Hepatocyte (in vitro differentiated cells): Measurements from ENCODE around the gene CRYZL1. TPM values are rescaled to one million over a fixed set of nuclear protein-coding genes. Genes with fewer than 3 reads are reported as not detected.
"Not testable (repeated sequence)": the region's sequence is repeated elsewhere in the genome, so short reads cannot be mapped to it uniquely, and the experiment has no call there.

ENCODE experiments used
- DNase-seq: peaks from one replicate; pipeline ENCODE4 v3.0.0-alpha.2; 2016; ENCODE audit warnings: low spot score
- H2AFZ ChIP-seq: fragments of 200-600 bp; sonication (generic); 2 replicates; pipeline ENCODE4 v1.6.0; 2016; ENCODE audit warnings: antibody characterized with exemption, mild to moderate bottlenecking
- H3K27ac ChIP-seq: fragments of 200-600 bp; sonication (generic); 2 replicates; pipeline ENCODE4 v1.5.1; 2016; ENCODE audit warnings: mild to moderate bottlenecking
- H3K27me3 ChIP-seq: fragments of 200-600 bp; sonication (generic); 2 replicates; pipeline ENCODE4 v1.6.1; 2016
- H3K36me3 ChIP-seq: fragments of 200-600 bp; sonication (generic); replicated peaks from 2 replicates; pipeline ENCODE4 v1.5.1; 2016; ENCODE audit warnings: low read depth; ENCODE audit not compliant: insufficient read depth
- H3K4me1 ChIP-seq: fragments of 200-600 bp; sonication (generic); 2 replicates; pipeline ENCODE4 v1.5.1; 2016; ENCODE audit warnings: mild to moderate bottlenecking, moderate library complexity; ENCODE audit not compliant: insufficient read depth
- H3K4me2 ChIP-seq: fragments of 200-600 bp; sonication (generic); 2 replicates; pipeline ENCODE4 v1.6.0; 2016
- H3K4me3 ChIP-seq: fragments of 200-600 bp; sonication (generic); 2 replicates; pipeline ENCODE4 v1.5.1; 2016; ENCODE audit warnings: mild to moderate bottlenecking
- H3K79me2 ChIP-seq: fragments of 200-600 bp; sonication (generic); 2 replicates; pipeline ENCODE4 v1.6.0; 2017; ENCODE audit warnings: mild to moderate bottlenecking
- H3K9me2 ChIP-seq: fragments of 200-600 bp; sonication (generic); replicated peaks from 2 replicates; pipeline ENCODE4 v1.6.0; 2017; ENCODE audit warnings: mild to moderate bottlenecking; ENCODE audit not compliant: insufficient read depth
- H3K9me3 ChIP-seq: fragments of 200-600 bp; sonication (generic); 2 replicates; pipeline ENCODE4 v1.5.1; 2016; ENCODE audit warnings: low read depth, mild to moderate bottlenecking
- H4K20me1 ChIP-seq: fragments of 200-600 bp; sonication (generic); 2 replicates; pipeline ENCODE4 v1.6.0; 2016; ENCODE audit warnings: mild to moderate bottlenecking; ENCODE audit not compliant: insufficient read depth, poor library complexity, severe bottlenecking
- CTCF ChIP-seq: fragments of 200-600 bp; sonication (generic); IDR thresholded peaks from 2 replicates; pipeline ENCODE4 v1.5.1; 2016; ENCODE audit warnings: antibody characterized with exemption, mild to moderate bottlenecking; ENCODE audit not compliant: poor library complexity
- EZH2 ChIP-seq: fragments of 200-600 bp; sonication (generic); IDR thresholded peaks from 2 replicates; pipeline ENCODE4 v1.6.1; 2016; ENCODE audit warnings: antibody characterized with exemption, mild to moderate bottlenecking, borderline replicate concordance
- EZH2phosphoT487 ChIP-seq: fragments of 200-600 bp; sonication (generic); IDR thresholded peaks from one replicate; pipeline ENCODE4 v1.6.1; 2018; ENCODE audit warnings: antibody characterized with exemption, mild to moderate bottlenecking, low read depth, moderate library complexity; ENCODE audit not compliant: unreplicated experiment, severe bottlenecking
- WGBS: methylation state at CpG from one replicate; pipeline ENCODE4 v1.1.6; 2016; ENCODE audit warnings: low lambda C conversion rate; ENCODE audit errors: missing lambda C conversion rate; 5-methylcytosine and 5-hydroxymethylcytosine counted together
- polyA plus RNA-seq: library from polyadenylated mRNA; unstranded; fragments of >200 nt; fragmentation: Nextera tagmentation; extraction: Ambion mirVana; gene quantifications from 2 replicates; pipeline ENCODE4 v1.2.1, GENCODE V29; 2016
- total RNA-seq: library from RNA; depleted of rRNA; stranded (reverse); fragments of >200 nt; gene quantifications from 2 replicates; pipeline ENCODE4 v1.2.3, GENCODE V29; 2014

The CRYZL1 gene
- total and polyA plus RNA-seq, 2 experiments from 2014 or later: 29.7 to 41.5 TPM

GRCh38 chr21:33677450-33677849 is 35.9 kb upstream of the CRYZL1 start:
- no peaks in the 10 kb centered on the region for H3K9me3 ChIP-seq
- no peak overlapping the region for H3K4me2 ChIP-seq
- no peak overlapping the region for H3K4me3 ChIP-seq
- TF ChIP-seq EZH2phosphoT487: no peak
- no peak for TF ChIP-seq EZH2
- no peak for TF ChIP-seq CTCF
- no peak overlapping the region for H3K27ac ChIP-seq
- H3K79me2 ChIP-seq: peaks cover 99% of the 10 kb centered on the region
- H3K36me3 ChIP-seq: no peaks in the 10 kb centered on the region
- H3K4me1 ChIP-seq: no peaks in the 10 kb centered on the region
- no peaks in the 10 kb centered on the region for H3K9me2 ChIP-seq
- no peak for DNase-seq
- no peaks in the 10 kb centered on the region for H3K27me3 ChIP-seq
- peaks cover 7% of the 10 kb centered on the region for H4K20me1 ChIP-seq
- H2AFZ ChIP-seq: no peak overlapping the region
- WGBS: 94% methylated on average over 9 of the region's 9 CpGs

- not testable (repeated sequence) for H2AFZ ChIP-seq, H3K9me2 ChIP-seq, DNase-seq, H3K36me3 ChIP-seq, H3K4me1 ChIP-seq, H3K4me3 ChIP-seq, H3K4me2 ChIP-seq, H3K27ac ChIP-seq, H3K9me3 ChIP-seq, H4K20me1 ChIP-seq, H3K27me3 ChIP-seq
- 96% methylated on average over 5 of the region's 5 CpGs for WGBS
- peaks cover 99% of the 10 kb centered on the region for H3K79me2 ChIP-seq
Measured at GRCh38 chr21:33676666-33677065, 35.1 kb upstream of the CRYZL1 start.

GRCh38 chr21:33674226-33674625 is 32.7 kb upstream of the CRYZL1 start:
- Histone ChIP-seq H3K4me3 (no peak overlapping the region), H2AFZ (no peak overlapping the region), H3K79me2 (peaks cover 100% of the 10 kb centered on the region), H3K4me2 (no peak overlapping the region), H3K9me2 (no peaks in the 10 kb centered on the region), H3K27me3 (no peaks in the 10 kb centered on the region), H3K36me3 (no peaks in the 10 kb centered on the region), H3K4me1 (no peaks in the 10 kb centered on the region), H4K20me1 (peaks cover 14% of the 10 kb centered on the region), H3K27ac (no peak overlapping the region), H3K9me3 (no peaks in the 10 kb centered on the region)
- no peak for DNase-seq
- TF ChIP-seq EZH2: no peak
- TF ChIP-seq EZH2phosphoT487: no peak
- TF ChIP-seq CTCF: no peak
- 90% methylated on average over 1 of the region's 1 CpG for WGBS

GRCh38 chr21:33673473-33673872 is 31.9 kb upstream of the CRYZL1 start:
- Histone ChIP-seq H3K4me3 (no peak overlapping the region), H4K20me1 (peaks cover 14% of the 10 kb centered on the region), H3K9me3 (no peaks in the 10 kb centered on the region), H3K36me3 (no peaks in the 10 kb centered on the region), H3K79me2 (peaks cover 100% of the 10 kb centered on the region), H3K9me2 (no peaks in the 10 kb centered on the region), H2AFZ (no peak overlapping the region), H3K4me2 (no peak overlapping the region), H3K4me1 (no peaks in the 10 kb centered on the region), H3K27ac (no peak overlapping the region), H3K27me3 (no peaks in the 10 kb centered on the region)
- 53% methylated on average over 8 of the region's 8 CpGs for WGBS
- TF ChIP-seq EZH2phosphoT487 (no peak), EZH2 (no peak), CTCF (no peak)
- DNase-seq: no peak
